ENCODE measurements around the gene RBBP8NL. TPM values are rescaled to one million over a fixed set of nuclear protein-coding genes. Genes with fewer than 3 reads are reported as not detected.

RBBP8NL gene
- total RNA-seq, 1 experiment from 2014 or later: not detected

GRCh38 chr20:62395311-62396242 is 31.8 kb downstream of the RBBP8NL start:
- POLR2A ChIA-PET: no interaction called here

More at GRCh38 chr20:62395311-62396242, 31.8 kb downstream of the RBBP8NL start:
- no peaks in the 10 kb centered on the region for H3K9me3 ChIP-seq (ENCODE audit: control insufficient read depth, insufficient read depth, low read depth, low read length)
- H3K27ac ChIP-seq (ENCODE audit: low read length): no peak overlapping the region
- in situ Hi-C loops (cut with HindIII; ENCODE audit: low pct_unique_long_range_greater_than_20kb, low sequenced_read_pairs): no loop called here
- H3K36me3 ChIP-seq (ENCODE audit: control insufficient read depth, insufficient read depth, low read length): no peaks in the 10 kb centered on the region
- TF ChIP-seq REST (IDR thresholded peaks at IDR 0.05; ENCODE audit: insufficient read depth in 1 of 2, low read depth in 2 of 2, low read length in 1 of 2) (no peak), CTCF (IDR thresholded peaks at IDR 0.05) (peak; percentile 78), SIN3A (IDR thresholded peaks at IDR 0.05; ENCODE audit: borderline replicate concordance, insufficient read depth, low read depth, low read length) (no peak), POLR2AphosphoS5 (IDR thresholded peaks at IDR 0.05; ENCODE audit: low read depth, low read length) (no peak), TCF7L2 (IDR thresholded peaks at IDR 0.05; ENCODE audit: low read depth, low read length) (no peak)
- intact Hi-C loops (cut with micrococcal nuclease; ENCODE audit: unreplicated experiment): no loop called here
- no peak overlapping the region for H3K4me3 ChIP-seq (ENCODE audit: low read depth in 2 of 2, low read length in 2 of 2)
- ATAC-seq (peak; percentile 67), DNase-seq (ENCODE audit: low read depth, low spot score) (no peak)
- no TSS peak for BruUV-seq (replicated peaks)
- CTCF ChIA-PET: interaction anchor here (0.5 to 1.1 kb wide), 2 partner anchors 9 to 24 kb away, joined by 3 to 5 read pairs; partner anchors contain the start of gene RPS21
- H3K27me3 ChIP-seq (ENCODE audit: control insufficient read depth, insufficient read depth, low read length): no peaks in the 10 kb centered on the region
- H3K4me1 ChIP-seq (ENCODE audit: control insufficient read depth, insufficient read depth, low read length): no peaks in the 10 kb centered on the region
